OCI-LY3 (cell line): Measurements from ENCODE around the gene CMTM2.

Experiments used
- CTCF ChIP-seq: fragments of 200-600, 300-600 bp; sonication (generic); IDR thresholded peaks from 2 replicates; pipeline ENCODE4 v1.5.1; 2014; ENCODE audit warnings: antibody characterized with exemption, low read length, low read depth
- EZH2phosphoT487 ChIP-seq: fragments of 200-600 bp; shearing (Covaris generic); IDR thresholded peaks from 2 replicates; pipeline ENCODE4 v1.6.1; 2018; ENCODE audit warnings: antibody characterized with exemption, mixed run types, low read depth

DNA sequence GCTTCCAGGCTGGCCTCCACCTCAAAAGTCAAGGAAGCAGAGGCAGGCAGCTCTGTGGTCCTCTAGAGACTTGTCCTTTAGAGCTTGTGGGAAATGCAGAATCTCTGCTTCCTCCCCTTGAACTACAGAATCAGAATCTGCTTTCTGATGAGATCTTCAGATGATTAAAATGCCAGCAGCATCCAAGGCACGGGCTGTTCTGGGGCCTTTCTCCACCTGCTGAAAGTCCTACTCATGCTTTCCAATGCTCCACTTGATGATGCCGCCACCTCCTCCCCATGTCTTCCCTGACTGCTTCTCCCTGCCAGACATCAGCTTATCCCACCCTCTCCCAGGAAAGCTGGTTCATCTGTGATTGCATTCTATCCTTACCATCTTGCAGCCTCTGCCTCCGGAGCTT lies 58.5 kb downstream of the CMTM2 start:
- no peak for TF ChIP-seq CTCF
- no peak for TF ChIP-seq EZH2phosphoT487
